ENCODE results near the gene DHPS. TPM values are rescaled to one million over a fixed set of nuclear protein-coding genes. Genes with fewer than 3 reads are reported as not detected.
"Not testable (repeated sequence)": the region's sequence is repeated elsewhere in the genome, so short reads cannot be mapped to it uniquely, and the experiment has no call there.

The DHPS gene
- total RNA-seq, 2 experiments from 2014 or later = 101 to 112 TPM

DNA sequence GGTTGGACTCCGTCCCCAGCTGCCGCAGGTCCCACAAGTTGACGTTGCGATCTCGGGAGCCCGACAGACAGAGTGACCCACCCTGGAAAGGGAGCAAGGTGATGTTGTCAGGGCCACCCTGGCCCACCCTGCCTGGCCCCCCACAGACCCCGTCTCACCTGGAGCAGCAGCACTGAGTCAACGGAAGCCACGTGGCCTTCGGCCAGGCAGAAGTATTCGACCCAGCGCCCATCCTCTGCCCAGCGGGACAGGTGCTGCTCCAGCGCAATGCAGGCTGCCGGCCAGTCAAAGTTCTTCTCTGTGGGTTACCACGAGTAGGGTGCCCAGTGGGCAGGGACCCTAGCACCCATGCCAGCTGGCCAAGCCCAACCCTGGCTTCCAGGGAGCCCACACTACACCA lies 13.0 kb upstream of the DHPS start:
- ATAC-seq = no peak
- Mint-ChIP-seq H3K36me3 (ENCODE audit: low read depth) (peaks cover 8% of the 10 kb centered on the region), H3K9me3 (ENCODE audit: low read depth) (no peaks in the 10 kb centered on the region), H3K27me3 (no peaks in the 10 kb centered on the region), H3K4me1 (peaks cover 11% of the 10 kb centered on the region), H3K4me3 (peak overlapping the region; percentile 46), H3K27ac (no peak overlapping the region)
- ChIA-PET POLR2A (interaction anchor here (0.6 to 1.1 kb wide), 2 partner anchors 13 to 65 kb away, joined by 4 to 6 read pairs; partner anchors contain the start of gene DHPS), CTCF (interaction anchor here (0.8 to 1.1 kb wide), 2 partner anchors 17 to 52 kb away, joined by 3 read pairs; no protein-coding TSS in a partner anchor)
- intact Hi-C loops (cut with DNase I, micrococcal nuclease) = no loop called here
- DNase-seq = no peak

DNA sequence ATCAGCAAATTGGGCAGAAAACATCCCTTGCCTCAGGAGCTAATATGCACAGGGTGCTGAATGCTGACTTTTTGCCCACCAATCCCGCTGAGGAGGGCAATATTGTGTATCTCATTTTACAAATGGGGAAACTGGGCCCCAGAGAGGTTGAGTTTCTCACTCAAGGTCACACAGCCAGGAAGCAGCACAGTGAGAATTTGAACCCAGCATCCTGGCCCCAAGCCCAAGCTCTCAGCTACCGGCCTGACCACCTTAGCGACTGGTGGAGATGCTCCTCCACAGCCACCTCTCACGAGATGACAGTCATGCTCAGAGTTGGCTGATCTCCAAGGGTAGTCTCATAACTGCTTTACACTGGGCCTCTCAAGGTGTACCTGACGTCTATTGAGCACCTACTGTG lies 11.3 kb upstream of the DHPS start:
- H3K9me3 Mint-ChIP-seq (ENCODE audit: low read depth) = no peaks in the 10 kb centered on the region
- CTCF ChIA-PET = interaction anchor here (0.6 to 0.9 kb wide), 2 partner anchors 31 to 156 kb away, joined by 3 to 4 read pairs; no protein-coding TSS in a partner anchor
- peaks cover 8% of the 10 kb centered on the region for H3K4me1 Mint-ChIP-seq
- no peak overlapping the region for H3K4me3 Mint-ChIP-seq
- intact Hi-C loops (cut with DNase I, micrococcal nuclease) = no loop called here
- DNase-seq (no peak), ATAC-seq (no peak)
- H3K27ac Mint-ChIP-seq = no peak overlapping the region
- H3K27me3 Mint-ChIP-seq = no peaks in the 10 kb centered on the region
- POLR2A ChIA-PET = no interaction called here
- H3K36me3 Mint-ChIP-seq (ENCODE audit: low read depth) = peaks cover 2% of the 10 kb centered on the region

DNA sequence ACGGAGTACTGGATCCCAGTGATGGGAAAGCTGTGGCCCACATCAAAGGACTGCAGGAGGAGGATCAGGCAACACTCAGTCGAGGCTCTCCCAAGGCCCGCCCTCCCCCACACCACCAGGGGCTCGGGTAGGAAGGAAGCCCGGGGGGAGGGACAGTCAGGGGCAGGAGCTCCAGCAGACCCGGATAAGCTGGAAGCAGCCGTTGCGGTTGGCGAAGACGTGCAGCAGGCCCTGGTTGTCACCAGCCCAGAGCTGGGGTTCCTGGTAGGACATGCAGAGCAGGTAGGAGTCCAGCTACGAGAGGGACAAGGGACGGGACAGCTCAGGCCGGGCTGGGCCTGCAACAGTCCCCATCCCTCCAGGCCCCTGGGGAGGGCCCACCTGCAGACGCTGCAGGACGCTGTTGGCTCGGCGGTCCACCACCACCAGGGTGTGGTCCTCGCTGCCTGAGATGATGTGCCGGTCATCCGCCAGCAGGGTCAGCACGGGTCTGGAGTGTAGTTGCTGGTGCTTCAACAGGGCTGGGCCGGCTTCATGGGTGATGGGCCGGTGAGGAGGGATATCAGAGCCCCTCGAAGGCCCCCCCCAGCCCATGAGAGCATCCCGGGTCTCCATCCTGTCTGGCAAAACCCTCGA lies 8.0 kb upstream of the DHPS start:
- POLR2A ChIA-PET = interaction anchor here (0.6 to 0.7 kb wide), 2 partner anchors 71 to 77 kb away, joined by 3 read pairs; no protein-coding TSS in a partner anchor
- no peaks in the 10 kb centered on the region for H3K27me3 Mint-ChIP-seq
- no peaks in the 10 kb centered on the region for H3K4me1 Mint-ChIP-seq
- ATAC-seq (no peak), DNase-seq (no peak)
- peaks cover 2% of the 10 kb centered on the region for H3K36me3 Mint-ChIP-seq (ENCODE audit: low read depth)
- H3K9me3 Mint-ChIP-seq (ENCODE audit: low read depth) = no peaks in the 10 kb centered on the region
- intact Hi-C loops (cut with DNase I, micrococcal nuclease) = no loop called here
- CTCF ChIA-PET = interaction anchor here (1.1 kb wide), 1 partner anchor 58 kb away, joined by 3 read pairs; no protein-coding TSS in a partner anchor
- H3K27ac Mint-ChIP-seq = no peak overlapping the region
- no peak overlapping the region for H3K4me3 Mint-ChIP-seq

DNA sequence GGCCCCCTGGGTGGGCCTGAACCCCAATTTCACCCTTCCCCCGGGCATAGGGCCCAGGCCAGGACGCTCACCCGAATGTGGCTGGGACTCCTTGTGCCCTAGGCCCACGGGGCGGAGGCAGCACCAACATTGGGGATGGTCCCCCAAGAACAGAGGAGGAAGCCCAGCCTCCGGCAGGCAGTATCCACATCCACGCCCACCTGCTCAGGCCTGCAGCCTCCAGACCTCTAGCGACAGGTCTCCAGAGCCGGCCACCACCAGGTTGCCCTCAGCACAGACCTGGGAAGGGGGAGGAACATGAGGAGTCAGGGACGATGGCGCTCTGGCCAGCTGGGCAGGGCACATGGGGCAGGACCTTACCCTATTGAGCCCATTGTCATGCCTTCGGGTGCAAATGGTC lies 7.3 kb upstream of the DHPS start:
- Mint-ChIP-seq H3K36me3 (ENCODE audit: low read depth) (peaks cover 2% of the 10 kb centered on the region), H3K4me1 (no peaks in the 10 kb centered on the region), H3K4me3 (no peak overlapping the region), H3K27ac (no peak overlapping the region), H3K9me3 (ENCODE audit: low read depth) (no peaks in the 10 kb centered on the region), H3K27me3 (no peaks in the 10 kb centered on the region)
- POLR2A ChIA-PET = interaction anchor here (0.6 kb wide), 1 partner anchor 76 kb away, joined by 3 read pairs; no protein-coding TSS in a partner anchor
- ATAC-seq (no peak), DNase-seq (no peak)
- intact Hi-C loops (cut with DNase I, micrococcal nuclease) = no loop called here
- CTCF ChIA-PET = interaction anchor here (0.6 kb wide), 1 partner anchor 58 kb away, joined by 4 read pairs; no protein-coding TSS in a partner anchor

DNA sequence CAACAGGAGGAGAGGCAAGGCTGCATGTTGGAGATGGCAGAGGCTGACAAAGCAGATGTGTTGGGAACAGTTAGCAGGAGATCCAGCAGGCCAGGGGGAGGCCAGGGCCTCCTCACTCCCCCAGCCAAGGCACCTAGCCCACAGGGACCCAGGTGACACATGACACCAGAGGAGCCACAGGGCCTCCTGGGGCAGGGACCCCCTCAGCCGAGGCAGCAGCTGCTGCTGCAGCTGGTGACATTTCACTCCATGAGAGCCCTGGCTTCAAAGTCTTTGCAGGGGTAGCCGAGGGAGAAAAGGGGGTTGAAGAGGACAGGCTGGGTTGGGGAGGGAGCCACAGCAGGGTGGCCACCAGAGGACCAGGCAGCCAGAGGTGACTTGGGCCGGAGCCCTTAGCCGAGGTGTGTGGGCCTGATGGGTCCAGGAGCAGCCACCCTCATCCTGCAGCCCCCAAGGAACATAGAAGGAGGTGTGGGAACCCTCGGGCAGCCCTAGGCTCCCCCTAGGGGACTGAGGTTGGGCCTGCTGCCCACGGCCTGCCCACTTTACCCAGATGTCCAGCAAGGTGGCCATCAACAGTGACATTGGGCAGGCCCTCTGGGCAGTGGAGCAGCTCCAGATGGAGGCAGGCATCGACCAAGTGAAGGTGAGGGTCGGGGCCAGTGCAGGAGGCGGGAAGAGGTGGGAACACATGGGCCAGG lies 6.0 kb upstream of the DHPS start, which contains the start of gene GNG14:
GNG14 (plus strand) TSS at position 503 of the 701 bp plus-strand sequence; CDS start at position 554, 51 bp downstream.
- Mint-ChIP-seq H3K27ac (no peak within 1 kb of the TSS), H3K27me3 (no peaks in the 10 kb centered on the region), H3K9me3 (ENCODE audit: low read depth) (no peaks in the 10 kb centered on the region), H3K4me1 (no peaks in the 10 kb centered on the region), H3K4me3 (no peak within 1 kb of the TSS), H3K36me3 (ENCODE audit: low read depth) (peaks cover 2% of the 10 kb centered on the region)
- POLR2A ChIA-PET = no interaction called here
- DNase-seq (no peak), ATAC-seq (no peak)
- intact Hi-C loops (cut with DNase I, micrococcal nuclease) = no loop called here
- CTCF ChIA-PET = no interaction called here

DNA sequence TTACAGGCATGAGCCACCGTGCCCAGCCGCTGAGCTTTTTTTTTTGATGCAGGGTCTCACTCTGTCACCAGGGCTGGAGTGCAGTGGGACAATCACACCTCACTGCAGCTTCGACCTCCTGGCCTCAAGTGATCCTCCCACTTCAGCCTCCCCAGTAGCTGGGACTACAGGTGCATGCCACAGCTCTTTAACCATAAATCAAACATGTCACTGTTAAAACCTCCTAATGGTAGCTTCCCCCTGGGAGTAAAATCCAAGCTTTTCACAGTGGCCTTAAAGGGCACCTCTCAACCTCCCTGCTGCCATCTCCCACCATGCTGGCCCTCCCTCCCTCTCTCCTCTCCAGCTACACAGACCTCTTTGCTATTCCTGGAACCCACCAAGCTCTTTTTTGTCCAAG lies 4.2 kb upstream of the DHPS start:
- Mint-ChIP-seq H3K4me1 (peaks cover 4% of the 10 kb centered on the region), H3K4me3 (no peak overlapping the region), H3K9me3 (ENCODE audit: low read depth) (no peaks in the 10 kb centered on the region), H3K36me3 (ENCODE audit: low read depth) (peaks cover 6% of the 10 kb centered on the region), H3K27me3 (no peaks in the 10 kb centered on the region), H3K27ac (no peak overlapping the region)
- DNase-seq (no peak), ATAC-seq (no peak)
- intact Hi-C loops (cut with DNase I, micrococcal nuclease) = no loop called here
- POLR2A ChIA-PET = no interaction called here
- CTCF ChIA-PET = interaction anchor here (1.9 kb wide), 1 partner anchor 14 kb away, joined by 9 read pairs; no protein-coding TSS in a partner anchor

DNA sequence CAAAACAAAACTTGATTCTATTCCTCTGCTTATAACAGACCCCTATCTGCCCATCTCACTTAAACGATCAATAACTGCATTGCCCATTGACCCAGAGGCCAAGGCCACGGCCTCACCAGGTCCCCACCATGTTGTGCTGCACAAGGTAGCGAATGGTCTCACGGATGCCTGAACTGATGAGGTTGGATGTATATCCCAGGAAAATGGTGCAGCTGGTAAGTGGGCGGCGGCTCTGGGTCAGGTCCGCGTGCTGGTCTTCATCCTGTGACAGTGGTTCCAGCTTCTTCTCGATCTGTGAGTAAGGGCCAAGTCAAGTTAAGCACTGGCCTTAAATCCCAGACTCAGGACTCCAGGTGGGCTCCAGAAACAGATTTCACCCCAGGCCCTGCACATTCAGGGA lies 1.6 kb downstream of the DHPS start:
- peaks cover 37% of the 10 kb centered on the region for H3K36me3 Mint-ChIP-seq (ENCODE audit: low read depth)
- CTCF ChIA-PET = interaction anchor here (0.8 to 1.8 kb wide), 4 partner anchors 9 to 116 kb away, joined by 3 to 7 read pairs (median 3); a partner anchor contains a TSS
- POLR2A ChIA-PET = no interaction called here
- intact Hi-C loops (cut with DNase I, micrococcal nuclease) = loop anchor here in 1 of 2 experiments (2.0 kb wide), 1 partner anchor 57 kb away; the partner anchor contains the start of gene GET3
- peak overlapping the region; percentile 99 for H3K4me3 Mint-ChIP-seq
- H3K27ac Mint-ChIP-seq = peak overlapping the region; percentile 60
- no peaks in the 10 kb centered on the region for H3K9me3 Mint-ChIP-seq (ENCODE audit: low read depth)
- H3K4me1 Mint-ChIP-seq = peaks cover 24% of the 10 kb centered on the region
- ATAC-seq (no peak), DNase-seq (no peak)
- H3K27me3 Mint-ChIP-seq = no peaks in the 10 kb centered on the region

DNA sequence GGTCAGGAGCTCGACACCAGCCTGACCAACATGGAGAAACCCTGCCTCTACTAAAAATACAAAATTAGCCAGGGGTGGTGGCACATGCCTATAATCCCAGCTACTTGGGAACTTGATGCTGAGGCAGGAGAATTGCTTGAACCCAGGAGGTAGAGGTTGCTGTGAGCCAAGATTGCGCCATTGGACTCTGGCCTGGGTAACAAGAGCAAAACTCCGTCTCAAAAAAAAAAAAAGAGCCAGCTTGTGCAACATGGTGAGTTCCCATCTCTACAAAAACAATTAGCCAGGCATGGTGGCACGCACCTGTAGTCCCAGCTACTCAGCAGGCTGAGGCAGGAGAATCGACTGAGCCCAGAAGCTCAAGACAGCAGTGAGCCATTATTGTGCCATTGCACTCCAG lies 3.6 kb downstream of the DHPS start:
- DNase-seq; H3K9me3 Mint-ChIP-seq (ENCODE audit: low read depth); intact Hi-C loops (cut with DNase I, micrococcal nuclease); H3K4me3 Mint-ChIP-seq; H3K27ac Mint-ChIP-seq; H3K27me3 Mint-ChIP-seq; ATAC-seq: not testable (repeated sequence)
- Mint-ChIP-seq H3K4me1 (peaks cover 24% of the 10 kb centered on the region), H3K36me3 (ENCODE audit: low read depth) (peaks cover 53% of the 10 kb centered on the region)
- POLR2A ChIA-PET = interaction anchor here (0.8 to 1.3 kb wide), 3 partner anchors 12 to 115 kb away, joined by 4 to 6 read pairs (median 4); partner anchors contain the start of genes MAN2B1 and WDR83
- CTCF ChIA-PET = interaction anchor here (0.6 to 3.1 kb wide), 8 partner anchors 17 to 1904 kb away, joined by 3 to 13 read pairs (median 4); no protein-coding TSS in a partner anchor

DNA sequence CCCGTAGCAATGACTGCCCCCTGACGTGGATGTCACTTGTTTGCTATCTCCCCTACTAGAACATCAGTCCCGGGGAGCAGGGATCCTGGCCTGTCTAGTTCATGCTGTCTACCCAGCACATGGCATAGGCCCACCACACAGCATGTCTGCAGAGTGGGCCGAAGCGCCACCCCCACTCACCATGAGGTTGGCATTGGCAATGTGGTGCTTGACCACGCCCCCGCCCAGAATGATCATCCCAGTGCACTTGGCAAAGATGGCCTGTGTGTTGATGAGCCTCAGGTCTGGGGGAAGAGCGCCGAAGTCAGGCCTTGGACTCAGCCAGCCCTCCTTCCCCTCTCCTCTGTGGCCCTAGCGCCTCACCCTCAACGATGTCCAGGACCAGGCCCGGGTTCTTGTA lies 4.8 kb downstream of the DHPS start:
- H3K9me3 Mint-ChIP-seq (ENCODE audit: low read depth) = no peaks in the 10 kb centered on the region
- CTCF ChIA-PET = interaction anchor here (0.7 to 3.1 kb wide), 6 partner anchors 11 to 170 kb away, joined by 4 to 13 read pairs (median 6); partner anchors contain the start of genes MAN2B1, TNPO2 and WDR83
- intact Hi-C loops (cut with DNase I, micrococcal nuclease) = loop anchor here in 1 of 2 experiments (1.0 kb wide), 1 partner anchor 170 kb away; no protein-coding TSS in a partner anchor
- no peaks in the 10 kb centered on the region for H3K27me3 Mint-ChIP-seq
- DNase-seq = no peak
- H3K4me3 Mint-ChIP-seq = no peak overlapping the region
- H3K36me3 Mint-ChIP-seq (ENCODE audit: low read depth) = peaks cover 61% of the 10 kb centered on the region
- no peak for ATAC-seq
- peaks cover 27% of the 10 kb centered on the region for H3K4me1 Mint-ChIP-seq
- peak overlapping the region; percentile 12 for H3K27ac Mint-ChIP-seq
- POLR2A ChIA-PET = no interaction called here

DNA sequence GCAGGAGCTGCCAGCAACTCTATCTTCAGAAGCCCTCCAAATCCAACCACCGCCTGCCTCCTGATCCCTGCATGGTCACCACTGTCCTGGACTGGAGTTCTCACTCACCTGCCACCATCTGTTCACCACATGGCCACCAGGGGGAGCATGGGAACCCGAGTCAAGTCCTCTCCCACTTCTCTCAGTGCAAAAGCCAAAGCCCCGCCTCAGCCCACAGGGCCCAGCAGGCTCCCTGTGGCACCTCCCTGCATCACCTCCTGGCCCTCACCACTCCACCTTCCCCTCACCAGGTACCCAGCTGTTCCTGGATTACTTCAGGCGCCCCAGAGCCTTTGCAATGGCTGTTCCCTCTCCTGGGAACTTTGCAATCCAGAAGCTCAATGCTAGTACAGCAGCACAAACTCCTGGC lies 5.3 kb downstream of the DHPS start:
- DNase-seq = peak; percentile 94
- Mint-ChIP-seq H3K36me3 (ENCODE audit: low read depth) (peaks cover 62% of the 10 kb centered on the region), H3K4me1 (peaks cover 29% of the 10 kb centered on the region), H3K4me3 (no peak overlapping the region), H3K9me3 (ENCODE audit: low read depth) (no peaks in the 10 kb centered on the region), H3K27ac (peak overlapping the region; percentile 52), H3K27me3 (no peaks in the 10 kb centered on the region)
- CTCF ChIA-PET = interaction anchor here (0.7 to 3.1 kb wide), 6 partner anchors 11 to 170 kb away, joined by 4 to 13 read pairs (median 6); partner anchors contain the start of genes MAN2B1, TNPO2 and WDR83
- ATAC-seq = peak; percentile 37
- intact Hi-C loops (cut with DNase I, micrococcal nuclease) = loop anchor here in 1 of 2 experiments (1.0 kb wide), 1 partner anchor 171 kb away; no protein-coding TSS in a partner anchor
- POLR2A ChIA-PET = no interaction called here

DNA sequence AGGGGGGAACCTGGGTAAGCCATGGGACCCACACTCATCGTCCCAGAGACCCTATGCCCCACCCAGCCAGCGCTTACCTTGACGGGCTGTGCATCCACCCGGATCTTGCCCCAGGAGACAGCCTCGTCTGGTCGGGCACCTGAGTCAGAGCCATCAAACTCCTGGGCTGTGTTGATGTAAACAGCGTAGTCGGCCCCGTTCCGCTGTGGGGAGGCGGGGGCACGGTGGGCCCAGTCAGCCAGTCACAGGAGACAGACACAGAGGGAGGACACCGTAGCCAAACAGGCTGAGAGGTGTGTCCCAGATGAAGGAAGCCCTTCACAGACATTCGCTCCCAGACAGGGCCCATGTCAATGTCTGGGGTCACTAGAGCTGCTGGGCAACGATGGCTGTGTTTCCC lies 5.7 kb downstream of the DHPS start:
- no peaks in the 10 kb centered on the region for H3K27me3 Mint-ChIP-seq
- peaks cover 27% of the 10 kb centered on the region for H3K4me1 Mint-ChIP-seq
- no peak overlapping the region for H3K4me3 Mint-ChIP-seq
- DNase-seq = no peak
- intact Hi-C loops (cut with DNase I, micrococcal nuclease) = loop anchor here in 1 of 2 experiments (1.0 kb wide), 1 partner anchor 171 kb away; no protein-coding TSS in a partner anchor
- H3K27ac Mint-ChIP-seq = no peak overlapping the region
- POLR2A ChIA-PET = no interaction called here
- peaks cover 60% of the 10 kb centered on the region for H3K36me3 Mint-ChIP-seq (ENCODE audit: low read depth)
- CTCF ChIA-PET = interaction anchor here (0.9 to 3.1 kb wide), 4 partner anchors 10 to 125 kb away, joined by 4 to 13 read pairs (median 6); partner anchors contain the start of genes MAN2B1 and WDR83
- ATAC-seq = no peak
- no peaks in the 10 kb centered on the region for H3K9me3 Mint-ChIP-seq (ENCODE audit: low read depth)

Measured in activated CD4-positive, alpha-beta T cell treated with anti-CD3 and anti-CD28 coated beads for 36 hours (primary cell).